T-helper 2 cell (primary cell): Measurements from ENCODE around the gene CDKN1B.

Source experiments
- DNase-seq, 5 experiments: peaks; one replicate each; pipeline versions ENCODE4 v3.0.0 to v3.0.0-alpha.2; 2012 to 2022
- total RNA-seq, 2 donors: gene quantifications; one replicate each; lab custom pipeline; 2026; lab: John Stamatoyannopoulos, UW

The CDKN1B gene
- total RNA-seq: 556 to 796 reads per million in 2 donors

- DNase-seq: peak; percentile 74 to 95 (median 83)
Observed at GRCh38 chr12:12716793-12717585, at the start of gene CDKN1B. Gene CDKN1B (plus strand): TSS chr12:12717368. CDS start chr12:12717840, 472 bp downstream.

- DNase-seq: no peak
Observed at GRCh38 chr12:12668005-12668404, 49.2 kb upstream of the CDKN1B start.

DNA sequence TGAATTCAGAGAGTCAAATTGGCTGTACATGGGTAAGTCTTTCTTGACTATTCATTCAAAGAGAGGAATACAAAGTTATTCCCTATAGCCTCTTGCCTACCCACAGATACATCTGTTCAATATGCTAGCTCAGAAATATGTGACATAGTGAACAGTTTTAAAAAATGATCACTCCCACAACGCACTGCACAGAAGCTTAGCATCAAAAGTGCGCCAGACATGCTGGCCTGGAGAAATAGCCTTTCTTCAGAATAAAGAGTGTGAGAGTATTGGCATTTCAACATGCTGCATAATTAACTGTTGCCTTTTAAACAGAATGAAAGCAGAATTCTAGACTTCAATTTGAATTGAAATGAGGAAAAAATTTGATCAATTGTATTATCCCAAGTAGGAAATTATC lies 48.1 kb upstream of the CDKN1B start:
- no peak for DNase-seq

DNA sequence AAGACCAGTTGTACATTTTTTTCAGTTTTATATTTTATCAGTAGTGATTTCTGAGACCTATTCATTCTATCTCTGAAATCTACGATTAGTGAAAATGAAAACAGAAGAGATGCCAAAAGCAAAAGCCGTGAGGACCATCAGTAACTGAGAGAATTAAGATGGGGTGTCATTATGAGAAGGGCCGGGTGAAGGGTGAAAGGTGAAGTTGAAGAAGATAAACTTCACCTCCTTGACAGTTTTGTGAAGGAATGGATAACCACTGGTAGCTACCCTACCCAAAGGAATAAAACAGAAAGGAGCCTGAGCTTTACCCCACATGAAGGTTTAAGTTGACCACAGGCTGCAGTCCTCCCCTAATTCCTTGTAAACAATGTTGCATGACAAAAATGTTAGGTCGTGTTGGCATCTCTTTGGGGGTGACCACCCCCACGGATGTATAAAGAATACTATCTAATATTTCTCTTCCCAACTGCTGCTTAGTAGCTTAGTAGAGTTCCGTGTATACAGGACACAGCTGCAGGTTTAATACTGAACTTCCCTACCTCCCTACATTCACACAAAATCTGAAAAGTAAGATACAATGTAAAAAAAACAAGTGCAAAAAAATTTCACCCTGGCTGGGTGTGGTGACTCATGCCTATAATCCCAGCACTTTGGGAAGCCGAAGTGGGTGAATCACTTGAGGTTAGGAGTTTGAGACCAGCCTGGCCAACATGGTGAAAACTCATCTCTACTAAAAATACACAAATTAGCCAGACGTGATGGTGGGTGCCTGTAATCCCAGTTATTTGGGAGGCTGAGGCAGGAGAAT lies 45.1 kb upstream of the CDKN1B start:
- no peak for DNase-seq

- DNase-seq: peak in 1 of 5 experiments; percentile 75
Observed at GRCh38 chr12:12673296-12673695, 43.9 kb upstream of the CDKN1B start.

DNA sequence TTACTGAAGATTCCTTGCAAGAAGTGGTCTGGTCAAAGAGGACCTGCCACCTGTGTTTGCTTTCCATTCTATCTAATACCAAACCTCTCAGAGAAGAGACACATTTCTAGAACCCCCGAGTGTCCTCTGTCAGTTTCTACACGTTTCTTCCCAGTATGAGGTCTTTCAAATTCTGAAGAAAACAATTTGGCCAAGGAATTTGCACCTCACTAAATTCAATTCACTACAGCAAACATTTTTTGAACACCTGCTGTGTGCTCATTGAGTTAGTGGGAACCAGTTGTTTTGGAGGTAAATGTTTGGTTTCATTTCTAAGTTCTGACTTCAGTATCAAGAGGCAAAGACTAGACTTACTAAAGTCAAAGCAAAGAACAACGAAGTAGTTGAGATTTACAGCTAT lies 40.6 kb upstream of the CDKN1B start:
- DNase-seq: no peak

GRCh38 chr12:12681061-12681765 lies 36.0 kb upstream of the CDKN1B start:
- no peak for DNase-seq

GRCh38 chr12:12682284-12682683 lies 34.9 kb upstream of the CDKN1B start:
- no peak for DNase-seq

DNA sequence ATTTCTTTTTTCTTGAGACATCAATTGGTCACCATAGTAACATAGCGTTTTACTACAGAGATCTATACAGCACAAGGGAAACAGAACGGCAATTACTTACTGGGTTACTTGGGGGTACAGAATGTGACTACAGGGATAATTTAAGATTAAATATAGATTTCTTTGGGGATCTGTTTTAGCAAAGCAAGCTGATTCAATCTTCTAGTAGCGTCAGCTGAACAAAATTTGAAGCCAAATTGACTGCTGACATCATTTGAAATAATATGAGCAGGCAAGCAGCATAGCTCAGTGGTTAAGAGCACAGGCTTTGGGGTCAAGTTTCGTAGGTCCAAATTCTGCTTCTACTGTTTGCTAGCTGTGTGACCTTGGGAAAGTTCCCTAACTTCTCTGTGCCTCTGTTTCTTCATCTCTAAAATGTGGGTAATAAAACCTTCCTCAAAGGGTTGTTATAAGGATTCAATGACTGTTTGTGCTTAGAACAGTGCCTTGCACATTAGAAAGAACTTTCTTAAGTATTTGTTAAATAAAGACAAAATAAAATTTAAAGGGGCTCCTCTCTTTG lies 34.0 kb upstream of the CDKN1B start:
- DNase-seq: no peak

DNA sequence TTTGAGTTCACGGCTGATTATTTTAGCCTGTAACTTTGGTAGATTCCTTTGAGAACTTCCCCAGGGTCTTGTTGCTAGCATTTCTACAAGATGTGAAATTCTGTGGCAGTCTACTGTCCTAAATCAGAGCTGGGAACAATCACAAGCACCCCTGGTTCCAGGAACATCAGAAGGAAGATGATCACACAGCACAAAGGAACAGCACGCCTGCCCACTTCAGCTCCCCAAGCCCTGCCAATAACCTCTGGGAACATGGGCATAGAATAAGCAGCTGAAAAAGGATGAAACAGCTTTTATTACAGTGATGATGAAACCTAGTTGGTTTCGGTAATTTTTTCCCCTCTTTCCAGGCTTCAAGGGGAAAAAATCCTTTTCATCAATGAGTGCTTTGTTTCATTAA lies 33.4 kb upstream of the CDKN1B start:
- no peak for DNase-seq

DNA sequence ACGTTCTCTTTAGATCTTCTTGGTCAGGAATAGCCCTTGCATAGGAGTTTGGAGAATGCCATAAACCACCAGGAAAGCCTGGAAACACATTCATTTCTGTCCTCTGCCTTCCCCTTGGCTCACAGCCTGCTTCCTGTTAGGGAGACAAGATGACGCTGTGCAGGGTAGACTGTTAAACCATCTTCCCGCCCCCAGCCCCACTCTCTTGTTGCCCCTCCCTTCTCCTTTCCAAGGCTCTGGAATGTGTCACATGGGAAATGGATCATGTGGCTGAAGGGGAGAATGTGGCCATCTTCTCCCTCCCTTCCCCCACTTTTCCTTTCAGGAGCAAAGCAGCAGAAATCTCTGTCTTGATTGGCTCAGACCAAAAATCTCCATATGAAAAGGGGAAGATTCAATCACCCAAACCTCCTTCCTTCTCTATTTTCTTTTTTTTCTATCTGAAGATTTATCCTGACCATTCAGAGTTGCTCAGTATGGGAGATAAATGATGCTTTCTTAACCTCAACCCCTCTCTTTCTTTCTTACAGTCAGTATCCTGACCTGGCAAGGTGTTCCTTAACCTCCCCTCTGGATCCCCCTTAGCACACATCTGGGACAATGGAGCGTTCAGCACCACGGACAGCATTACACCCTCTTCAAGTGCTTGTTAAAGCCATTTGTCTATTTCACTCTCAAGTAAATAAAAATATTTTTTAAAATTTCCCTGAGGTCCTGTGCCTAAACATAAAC lies 32.6 kb upstream of the CDKN1B start:
- DNase-seq: peak in 1 of 5 experiments; percentile 41

GRCh38 chr12:12685305-12685704 lies 31.9 kb upstream of the CDKN1B start:
- no peak for DNase-seq

GRCh38 chr12:12686472-12686871 lies 30.7 kb upstream of the CDKN1B start:
- no peak for DNase-seq

DNA sequence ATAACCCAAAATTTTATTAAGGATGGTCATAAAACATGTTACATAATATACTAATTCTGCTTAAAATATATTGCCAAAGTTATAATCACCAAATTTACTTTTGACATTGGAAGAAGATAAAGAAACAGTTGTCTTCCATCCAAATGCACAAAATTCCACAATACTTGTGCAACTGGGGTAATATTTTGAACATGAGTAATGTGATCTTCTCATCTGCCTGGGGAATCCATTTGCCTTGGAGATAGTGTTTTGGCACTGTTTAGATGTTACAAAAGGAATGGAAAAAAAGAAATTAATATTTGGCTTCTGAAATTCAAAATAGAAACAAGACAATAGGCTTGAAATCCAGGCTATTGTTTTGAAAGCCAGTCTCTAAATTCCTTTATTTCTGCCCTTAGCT lies 30.2 kb upstream of the CDKN1B start:
- no peak for DNase-seq

GRCh38 chr12:12689647-12690300 lies 27.4 kb upstream of the CDKN1B start:
- peak in 1 of 5 experiments; percentile 64 for DNase-seq

- no peak for DNase-seq
Observed at GRCh38 chr12:12691549-12691948, 25.6 kb upstream of the CDKN1B start.

DNA sequence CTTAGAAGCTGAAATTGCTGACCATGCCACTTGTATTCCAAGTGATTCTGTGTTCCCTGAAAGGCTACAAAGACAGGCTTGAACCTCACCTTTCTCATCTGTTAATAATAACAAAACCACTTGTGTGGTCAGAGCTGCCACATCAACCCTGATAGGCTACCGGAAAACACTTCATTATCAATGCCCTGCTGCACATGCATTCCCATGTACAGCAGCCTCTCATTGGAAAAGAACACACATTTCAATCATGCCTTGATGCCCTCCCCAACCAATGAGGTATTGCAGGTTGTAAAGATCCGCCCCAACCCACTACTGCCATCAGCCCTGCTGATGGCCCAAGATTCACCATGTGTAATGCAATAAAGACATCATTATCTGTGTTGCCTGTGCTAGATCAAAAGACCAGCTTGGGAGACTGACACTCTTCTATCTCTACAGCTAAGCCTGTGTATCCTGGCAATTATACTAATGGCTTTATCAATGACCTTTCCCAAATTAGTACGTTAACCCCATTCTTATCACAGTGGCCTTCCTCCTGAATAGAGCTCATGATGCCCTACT lies 24.0 kb upstream of the CDKN1B start:
- peak in 1 of 5 experiments; percentile 66 for DNase-seq

GRCh38 chr12:12696562-12697383 lies 20.4 kb upstream of the CDKN1B start:
- peak; percentile 78 to 95 (median 90) for DNase-seq

- DNase-seq: no peak
Observed at GRCh38 chr12:12699345-12699744, 17.8 kb upstream of the CDKN1B start.

- DNase-seq: no peak
Observed at GRCh38 chr12:12700254-12700653, 16.9 kb upstream of the CDKN1B start.
